Mononuclear cell (primary cell): Measurements from ENCODE around the gene ASMTL. TPM values are rescaled to one million over a fixed set of nuclear protein-coding genes. Genes with fewer than 3 reads are reported as not detected.
"Not testable (repeated sequence)": the region's sequence is repeated elsewhere in the genome, so short reads cannot be mapped to it uniquely, and the experiment has no call there.

Source experiments
- H3K27me3 ChIP-seq: 2 replicates; pipeline ENCODE4 v1.6.0; 2011; ENCODE audit warnings: low read length, control low read depth; ENCODE audit not compliant: insufficient read depth
- H3K4me1 ChIP-seq: 2 replicates; pipeline ENCODE4 v1.5.1; 2011; ENCODE audit warnings: mild to moderate bottlenecking, low read length, control low read depth; ENCODE audit not compliant: insufficient read depth
- H3K4me3 ChIP-seq: 2 replicates; pipeline ENCODE4 v1.5.1; 2011; ENCODE audit warnings: mild to moderate bottlenecking, low read length, moderate library complexity
- H3K9me3 ChIP-seq: 2 replicates; pipeline ENCODE4 v1.5.1; 2011; ENCODE audit warnings: low read depth, mild to moderate bottlenecking, control low read depth, low read length
- total RNA-seq: library from RNA; depleted of rRNA; stranded (reverse); fragments of >200 nt; gene quantifications from one replicate; pipeline ENCODE4 v1.2.3, GENCODE V29; 2012

ASMTL gene
- total RNA-seq, 1 donor: 12.7 TPM

DNA sequence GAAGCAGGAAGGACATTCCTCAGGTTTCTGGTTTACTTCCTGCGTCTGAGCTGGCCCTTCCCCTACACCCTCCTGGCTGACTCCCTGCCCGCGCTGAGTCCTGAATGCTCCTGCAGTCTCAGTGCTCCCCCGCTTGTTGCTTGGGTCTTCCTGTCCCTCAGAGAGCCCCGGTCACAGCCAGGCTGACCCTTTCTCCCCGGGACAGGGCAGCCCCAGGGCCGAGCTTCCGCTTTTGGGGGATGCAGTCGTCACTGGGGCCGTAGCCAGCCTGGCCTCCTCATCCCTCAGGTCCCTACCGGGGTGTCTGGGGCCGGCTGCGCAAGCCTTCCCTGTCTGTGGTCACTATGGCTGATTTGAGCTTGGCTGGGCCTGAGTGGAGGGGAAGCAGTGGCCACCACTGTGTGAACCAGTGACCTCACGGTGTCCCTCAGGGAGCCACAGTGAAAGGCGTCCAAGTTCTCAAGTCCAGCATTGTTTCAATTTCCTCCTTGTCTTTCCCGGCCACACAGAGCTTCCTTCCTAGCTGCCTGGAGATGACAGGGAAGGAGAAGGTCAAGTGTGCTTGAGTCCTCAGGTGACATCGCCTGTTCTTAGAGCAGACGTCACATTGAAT is 34.1 kb upstream of the ASMTL start:
- H3K9me3 ChIP-seq: no peaks in the 10 kb centered on the region
- H3K4me1 ChIP-seq: peaks cover 37% of the 10 kb centered on the region
- no peaks in the 10 kb centered on the region for H3K27me3 ChIP-seq
- no peak overlapping the region for H3K4me3 ChIP-seq

DNA sequence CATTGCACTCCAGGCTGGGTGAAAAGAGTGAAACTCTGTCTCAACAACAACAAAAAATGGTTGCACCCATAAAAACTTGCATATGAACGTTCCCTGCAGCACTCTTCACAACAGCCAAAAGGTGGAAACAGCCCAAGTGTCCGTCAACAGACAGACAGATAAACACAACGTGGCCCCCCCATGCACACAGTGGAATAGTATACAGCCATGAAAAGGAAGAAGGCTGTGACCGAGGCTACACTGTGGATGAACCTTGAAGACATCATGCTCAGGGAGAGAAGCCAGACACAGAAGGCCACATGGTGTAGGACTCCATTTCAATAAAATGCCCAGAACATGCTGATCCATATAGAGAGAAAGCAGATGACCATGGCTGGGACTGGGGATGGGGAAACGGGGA is 33.5 kb upstream of the ASMTL start:
- Histone ChIP-seq H3K9me3 (no peaks in the 10 kb centered on the region), H3K4me1 (peaks cover 44% of the 10 kb centered on the region), H3K27me3 (no peaks in the 10 kb centered on the region), H3K4me3 (no peak overlapping the region)

DNA sequence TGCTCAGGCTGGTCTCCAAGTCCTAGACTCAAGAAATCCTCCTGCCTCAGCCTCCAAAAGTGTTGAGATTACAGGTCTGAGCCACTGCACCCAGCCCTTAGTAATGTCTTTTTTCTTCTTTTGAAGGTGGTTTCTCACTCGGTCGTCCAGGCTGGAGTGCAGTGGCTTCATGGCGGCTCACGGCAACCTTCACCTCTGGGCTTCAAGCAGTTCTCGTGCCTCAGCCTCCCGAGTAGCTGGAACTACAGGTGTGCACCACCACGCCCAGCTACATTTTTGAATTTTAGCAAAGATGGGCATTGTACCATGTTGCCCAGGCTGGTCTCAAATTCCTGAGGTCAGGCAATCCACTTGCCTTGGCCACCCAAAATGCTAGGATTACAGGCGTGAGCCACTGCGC is 32.3 kb upstream of the ASMTL start:
- H3K27me3 ChIP-seq: no peaks in the 10 kb centered on the region
- no peaks in the 10 kb centered on the region for H3K9me3 ChIP-seq
- H3K4me3 ChIP-seq: no peak overlapping the region
- H3K4me1 ChIP-seq: peaks cover 56% of the 10 kb centered on the region

DNA sequence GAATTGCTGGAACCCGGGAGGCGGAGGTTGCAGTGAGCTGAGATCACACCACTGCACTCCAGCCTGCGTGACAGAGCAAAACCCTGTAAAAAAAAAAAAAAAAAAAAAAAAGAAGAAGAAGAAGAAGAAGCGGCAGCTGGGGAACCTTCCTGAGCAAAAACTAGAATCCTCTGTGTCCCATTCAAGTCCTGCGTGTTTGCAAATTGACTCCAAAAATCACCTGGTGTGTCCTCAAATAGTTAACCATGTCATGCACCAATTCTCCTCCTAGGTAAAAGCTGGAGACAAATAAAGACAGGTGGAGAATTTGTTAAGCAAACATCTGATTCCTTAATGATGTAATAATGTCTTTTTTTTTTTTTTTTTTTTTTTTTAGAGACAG is 31.9 kb upstream of the ASMTL start:
- Histone ChIP-seq H3K27me3 (no peaks in the 10 kb centered on the region), H3K4me3 (no peak overlapping the region), H3K4me1 (peaks cover 59% of the 10 kb centered on the region), H3K9me3 (no peaks in the 10 kb centered on the region)

DNA sequence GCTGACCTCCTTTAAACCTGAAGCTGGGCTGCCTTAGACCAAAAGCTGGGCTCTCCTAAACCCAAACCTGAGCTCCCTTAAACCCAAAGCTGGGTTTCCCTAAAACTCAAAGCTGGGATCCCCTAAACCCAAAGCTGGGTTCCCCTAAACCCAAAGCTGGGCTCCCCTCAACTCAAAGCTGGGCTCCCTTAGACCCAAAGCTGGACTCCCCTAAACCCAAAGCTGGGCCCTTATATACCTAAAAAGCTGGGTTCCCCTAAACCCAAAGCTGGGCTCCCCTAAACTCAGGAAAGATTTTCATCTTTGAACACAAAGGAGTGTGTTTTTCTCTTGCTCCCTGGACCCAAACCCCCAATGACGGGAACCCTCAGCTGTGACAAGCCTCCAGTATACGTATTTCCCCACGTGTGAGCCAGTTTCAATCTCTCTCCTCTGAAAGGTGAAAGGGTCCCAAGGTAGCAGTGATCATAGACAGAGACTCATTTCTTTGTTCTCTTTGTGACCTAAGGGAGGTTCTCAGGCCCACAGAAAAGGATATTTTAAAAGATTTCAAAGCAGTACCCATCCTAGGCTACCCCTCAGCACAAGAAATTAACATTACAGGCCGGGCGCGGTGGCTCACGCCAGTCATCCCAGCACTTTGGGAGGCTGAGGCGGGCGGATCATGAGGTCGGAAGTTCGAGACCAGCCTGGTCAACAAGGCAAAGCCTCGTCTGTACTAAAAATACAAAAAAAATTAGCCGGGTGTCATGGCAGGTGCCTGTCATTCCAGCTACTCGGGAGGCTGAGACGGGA is 31.3 kb upstream of the ASMTL start:
- peaks cover 61% of the 10 kb centered on the region for H3K4me1 ChIP-seq
- H3K4me3 ChIP-seq: no peak overlapping the region
- H3K9me3 ChIP-seq: no peaks in the 10 kb centered on the region
- H3K27me3 ChIP-seq: no peaks in the 10 kb centered on the region

DNA sequence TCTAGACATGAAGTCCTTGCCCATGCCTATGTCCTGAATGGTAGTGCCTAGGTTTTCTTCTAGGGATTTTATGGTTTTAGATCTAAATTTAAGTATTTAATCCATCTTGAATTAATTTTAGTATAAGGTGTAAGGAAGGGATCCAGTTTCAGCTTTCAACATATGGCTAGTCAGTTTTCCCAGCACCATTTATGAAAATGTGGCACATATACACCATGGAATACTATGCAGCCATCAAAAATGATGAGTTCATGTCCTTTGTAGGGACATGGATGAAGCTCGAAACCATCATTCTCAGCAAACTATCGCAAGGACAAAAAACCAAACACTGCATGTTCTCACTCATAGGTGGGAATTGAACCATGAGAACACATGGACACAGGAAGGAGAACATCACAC is 29.8 kb upstream of the ASMTL start:
- not testable (repeated sequence) for H3K4me3 ChIP-seq, H3K9me3 ChIP-seq, H3K27me3 ChIP-seq
- H3K4me1 ChIP-seq: peaks cover 76% of the 10 kb centered on the region

DNA sequence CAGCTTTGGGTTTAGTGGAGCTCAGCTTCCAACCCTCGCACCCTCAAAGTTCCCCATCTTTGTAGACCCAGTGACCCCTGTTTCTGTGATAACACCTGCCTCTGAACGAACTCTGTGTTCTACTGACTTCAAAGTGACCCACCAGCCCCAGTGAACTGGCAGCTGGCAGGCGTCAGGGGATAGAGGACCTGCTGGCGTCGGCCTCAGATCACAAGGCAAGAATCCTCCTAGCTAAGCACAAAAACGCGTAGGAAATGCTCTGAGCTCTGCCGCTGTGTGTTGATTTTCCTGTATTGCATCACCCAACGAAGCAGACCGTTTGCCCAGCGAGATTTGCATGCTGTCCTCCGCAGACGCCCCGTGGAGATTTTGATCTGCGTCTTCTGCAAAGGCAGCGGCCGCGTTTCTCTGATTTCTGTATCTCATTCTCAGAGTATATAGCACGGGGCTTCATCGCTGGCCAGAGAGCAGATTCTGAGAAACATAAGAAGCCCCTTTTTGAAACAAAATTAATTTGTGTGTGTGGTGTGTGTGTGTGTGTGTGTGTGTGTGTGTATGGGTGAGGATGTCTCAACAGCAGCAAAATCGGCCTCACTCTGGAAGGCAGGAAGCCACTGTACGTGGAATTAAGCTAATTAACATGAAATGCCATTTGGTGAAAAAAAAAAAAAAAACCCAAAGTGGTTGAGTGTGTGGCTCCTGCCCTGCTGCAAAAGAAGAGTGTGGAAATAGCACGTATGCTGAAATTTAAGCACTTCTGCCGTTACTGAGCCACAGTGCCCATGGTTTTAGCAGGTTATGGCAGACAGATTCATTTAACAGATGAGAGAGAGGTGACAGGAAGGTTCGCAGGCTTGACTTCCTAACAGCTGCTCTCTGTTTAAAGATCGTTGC is 29.2 kb upstream of the ASMTL start:
- H3K4me3 ChIP-seq: peak overlapping the region; percentile 27
- H3K9me3 ChIP-seq: no peaks in the 10 kb centered on the region
- peaks cover 76% of the 10 kb centered on the region for H3K4me1 ChIP-seq
- H3K27me3 ChIP-seq: no peaks in the 10 kb centered on the region

DNA sequence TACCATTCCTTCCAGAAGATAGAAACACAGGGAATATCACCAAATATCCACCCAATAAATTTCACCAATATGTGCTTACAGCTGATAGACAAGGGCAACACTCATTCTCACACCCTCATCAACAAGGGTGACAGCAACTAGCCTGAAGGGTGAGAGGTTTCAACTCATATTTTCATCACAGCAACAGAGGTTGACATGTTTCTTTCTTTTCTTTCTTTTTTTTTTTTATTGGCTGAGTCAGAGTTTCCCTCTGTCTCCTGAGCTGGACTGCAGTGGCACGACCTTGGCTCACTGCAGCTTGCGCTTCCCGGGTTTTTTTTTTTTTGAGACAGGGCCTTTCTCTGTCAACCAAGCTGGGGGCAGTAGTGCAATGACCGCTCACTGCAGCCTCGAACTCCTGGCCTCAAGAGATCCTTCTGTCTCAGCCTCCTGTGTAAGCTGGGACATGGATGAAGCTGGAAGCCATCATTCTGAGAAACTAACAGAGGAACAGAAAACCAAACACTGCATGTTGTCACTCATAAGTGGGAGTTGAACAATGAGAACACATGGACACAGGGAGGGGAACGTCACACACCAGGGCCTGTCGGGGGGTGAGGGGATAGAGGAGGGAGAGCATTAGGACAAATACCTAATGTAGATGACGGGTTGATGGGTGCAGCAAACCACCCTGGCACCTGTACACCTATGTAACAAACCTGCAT is 27.5 kb upstream of the ASMTL start:
- no peak overlapping the region for H3K4me3 ChIP-seq
- peaks cover 81% of the 10 kb centered on the region for H3K4me1 ChIP-seq
- no peaks in the 10 kb centered on the region for H3K27me3 ChIP-seq
- H3K9me3 ChIP-seq: no peaks in the 10 kb centered on the region

DNA sequence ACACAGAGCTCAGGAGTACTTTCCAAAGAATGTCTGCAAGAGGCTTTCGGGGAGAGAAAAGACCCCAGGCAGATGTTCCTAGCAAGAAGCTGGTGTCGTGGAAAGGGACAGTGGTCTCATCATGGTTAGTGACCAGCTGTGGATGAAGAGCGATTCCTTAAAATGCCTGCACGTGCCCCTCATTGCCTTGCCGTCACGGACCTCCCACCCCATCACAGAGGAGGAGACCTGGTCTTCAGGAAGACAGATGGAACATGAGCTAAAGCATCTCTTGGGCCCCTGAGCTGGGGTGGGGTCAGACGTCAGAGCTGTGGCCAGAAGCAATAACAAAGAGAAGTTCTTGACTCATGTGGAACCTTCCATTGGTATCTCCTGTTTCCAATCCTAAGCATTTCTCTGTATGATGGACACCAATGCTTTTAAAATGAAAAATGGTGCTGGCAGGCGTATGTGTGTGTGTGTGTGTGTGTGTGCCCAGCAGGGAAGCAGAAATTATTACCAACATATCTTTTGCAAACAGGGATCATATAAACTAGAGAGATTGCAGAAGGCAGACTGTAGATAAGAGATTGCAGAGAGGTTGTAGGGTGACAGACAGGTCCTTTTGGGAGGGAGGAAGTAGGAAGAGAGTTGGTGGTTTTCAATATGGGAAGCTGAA is 25.2 kb upstream of the ASMTL start:
- Histone ChIP-seq H3K9me3 (no peaks in the 10 kb centered on the region), H3K27me3 (no peaks in the 10 kb centered on the region), H3K4me3 (no peak overlapping the region), H3K4me1 (peaks cover 58% of the 10 kb centered on the region)

DNA sequence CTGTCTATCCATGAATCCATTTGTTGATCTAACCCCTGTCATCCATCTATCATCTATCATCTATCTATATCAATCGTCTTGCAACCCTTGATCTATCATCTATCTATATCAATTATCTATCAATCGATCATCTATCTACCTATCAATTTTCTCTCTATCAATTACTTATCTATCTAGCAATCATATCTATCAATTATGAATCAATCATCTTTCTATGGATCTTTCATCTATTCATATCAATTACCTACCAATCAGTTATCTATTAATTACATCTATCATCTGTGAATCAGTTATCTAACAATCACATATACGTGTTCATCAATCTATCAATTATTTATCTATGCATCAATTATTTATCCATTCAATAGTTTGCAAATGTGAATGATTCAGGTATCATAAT is 24.5 kb upstream of the ASMTL start:
- no peaks in the 10 kb centered on the region for H3K9me3 ChIP-seq
- H3K4me3 ChIP-seq: no peak overlapping the region
- no peaks in the 10 kb centered on the region for H3K27me3 ChIP-seq
- H3K4me1 ChIP-seq: peaks cover 55% of the 10 kb centered on the region

DNA sequence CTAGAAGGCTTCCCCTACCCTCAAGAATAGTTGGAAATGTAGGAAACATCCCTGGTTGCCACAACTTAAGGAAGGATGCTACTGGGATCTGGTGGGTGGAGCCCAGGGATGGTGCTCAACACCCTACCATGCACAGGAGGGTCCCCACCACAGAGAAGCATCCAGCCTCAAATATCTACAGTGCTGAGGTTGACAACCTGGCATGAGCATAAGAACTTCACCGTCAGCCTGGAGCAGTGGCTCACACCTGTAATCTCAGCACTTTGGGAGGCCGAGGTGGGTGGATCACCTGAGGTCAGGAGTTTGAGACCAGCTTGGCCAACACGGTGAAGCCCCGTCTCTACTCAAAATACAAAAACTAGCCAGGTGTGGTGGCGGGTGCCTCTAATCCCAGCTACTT is 24.0 kb upstream of the ASMTL start:
- Histone ChIP-seq H3K4me3 (no peak overlapping the region), H3K9me3 (no peaks in the 10 kb centered on the region), H3K4me1 (peaks cover 55% of the 10 kb centered on the region), H3K27me3 (no peaks in the 10 kb centered on the region)

DNA sequence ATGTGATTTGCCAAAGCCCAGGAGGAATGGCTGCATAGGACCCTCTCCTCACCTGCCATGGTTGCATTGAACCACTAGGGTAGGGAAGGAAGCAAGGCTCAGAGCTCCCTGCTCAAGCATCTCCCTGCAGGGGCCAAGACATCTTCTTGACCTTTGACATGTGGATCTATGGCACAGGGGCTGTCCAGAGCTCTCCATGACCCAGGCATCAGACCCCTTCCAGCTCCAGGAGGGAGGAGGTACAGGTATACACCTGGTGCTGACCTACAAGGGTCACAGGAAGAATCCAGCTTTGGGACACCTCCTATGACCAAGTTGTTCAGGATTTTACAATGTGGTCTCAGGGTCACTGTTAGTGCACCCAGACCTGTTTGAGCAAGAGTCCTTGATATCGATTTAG is 23.2 kb upstream of the ASMTL start:
- Histone ChIP-seq H3K27me3 (no peaks in the 10 kb centered on the region), H3K4me3 (no peak overlapping the region), H3K9me3 (no peaks in the 10 kb centered on the region), H3K4me1 (peaks cover 55% of the 10 kb centered on the region)

DNA sequence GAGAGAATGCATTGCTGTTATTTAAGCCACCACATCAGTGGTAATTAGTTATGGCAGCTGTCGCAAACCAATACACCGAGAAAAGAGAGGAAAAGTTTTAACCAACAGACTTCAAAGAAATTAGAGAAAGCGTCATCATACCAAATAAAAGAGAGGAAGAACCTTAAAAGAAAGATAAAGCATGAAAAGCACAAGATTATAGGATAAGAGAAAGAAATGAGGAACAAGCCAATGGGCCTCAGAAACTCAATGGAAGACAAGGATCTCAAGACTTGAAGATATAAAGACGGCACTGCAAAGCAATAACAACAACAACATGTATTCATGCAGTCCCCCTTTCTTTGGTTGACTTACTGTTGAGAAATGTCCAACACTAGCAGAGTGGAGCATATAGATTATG is 22.8 kb upstream of the ASMTL start:
- H3K27me3 ChIP-seq: no peaks in the 10 kb centered on the region
- no peak overlapping the region for H3K4me3 ChIP-seq
- H3K4me1 ChIP-seq: peaks cover 55% of the 10 kb centered on the region

DNA sequence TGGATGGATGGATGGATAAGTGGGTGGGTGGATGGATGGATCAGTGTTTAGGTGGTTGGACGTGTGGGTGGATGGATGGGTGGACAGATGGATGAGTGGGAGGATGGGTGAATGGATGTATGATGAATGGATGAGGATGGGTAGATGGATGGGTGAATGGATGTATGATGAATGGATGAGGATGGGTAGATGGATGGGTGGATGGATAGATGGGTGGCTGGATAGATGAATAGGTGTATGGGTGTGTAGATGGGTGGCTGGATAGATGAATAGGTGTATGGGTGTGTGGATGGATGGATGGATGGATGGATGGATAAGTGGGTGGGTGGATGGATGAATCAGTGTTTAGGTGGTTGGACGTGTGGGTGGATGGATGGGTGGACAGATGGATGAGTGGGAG is 21.9 kb upstream of the ASMTL start:
- H3K27me3 ChIP-seq, H3K9me3 ChIP-seq, H3K4me3 ChIP-seq: not testable (repeated sequence)
- H3K4me1 ChIP-seq: peaks cover 56% of the 10 kb centered on the region

More for the DNA sequence above, 22.8 kb upstream of the ASMTL start:
- H3K9me3 ChIP-seq: no peaks in the 10 kb centered on the region
